K562 (cell line): Measurements from ENCODE around the gene IGF2BP1. TPM values are rescaled to one million over a fixed set of nuclear protein-coding genes. Genes with fewer than 3 reads are reported as not detected.

ENCODE experiments used
- ETV5 ChIP-seq: sonication (generic); formaldehyde crosslinking; IDR thresholded peaks from 2 replicates; pipeline ENCODE4 v1.4.0; 2020; ENCODE audit warnings: low read depth, mild to moderate bottlenecking, missing genetic modification reagents
- FOXA3 ChIP-seq, 2 experiments: fragments of 450-650 bp in 1 of 2; sonication (generic) in 1 of 2; formaldehyde crosslinking; IDR thresholded peaks in 1 of 2; conservative IDR thresholded peaks in 1 of 2; 2 replicates each; pipeline versions ENCODE4 v1.4.0 to v1.8.0; 2020 to 2022; ENCODE audit warnings: mild to moderate bottlenecking in 2 of 2, missing genetic modification reagents in 1 of 2
- MAFG ChIP-seq: fragments of 450-650 bp; conservative IDR thresholded peaks from 2 replicates; pipeline ENCODE4 v1.6.1; 2016; ENCODE audit warnings: missing genetic modification characterization, missing compliant biosample characterization
- MTF1 ChIP-seq: fragments of 250-450 bp; sonication (Bioruptor Pico); IDR thresholded peaks from 2 replicates; pipeline ENCODE4 v1.9.0; 2021; ENCODE audit warnings: moderate library complexity, mild to moderate bottlenecking, inconsistent platforms, borderline replicate concordance
- PHF20 ChIP-seq: fragments of 450-650 bp; IDR thresholded peaks from 2 replicates; pipeline ENCODE4 v1.6.1; 2018; ENCODE audit not compliant: partially characterized antibody
- PHF21A ChIP-seq: fragments of 450-650 bp; IDR thresholded peaks from 2 replicates; pipeline ENCODE4 v1.6.1; 2017; ENCODE audit warnings: low read depth, borderline replicate concordance
- PRMT5 ChIP-seq: sonication (generic); formaldehyde crosslinking; IDR thresholded peaks from 2 replicates; pipeline ENCODE4 v1.5.0; 2020; ENCODE audit warnings: missing genetic modification reagents
- PTRF ChIP-seq: fragments of 450-650 bp; IDR thresholded peaks from 2 replicates; pipeline ENCODE4 v1.6.1; 2016; ENCODE audit warnings: mild to moderate bottlenecking, missing genetic modification characterization, missing compliant biosample characterization
- SAP30 ChIP-seq: fragments of 200-600 bp; sonication (generic); IDR thresholded peaks from 2 replicates; pipeline ENCODE4 v1.6.1; 2012; ENCODE audit warnings: borderline replicate concordance, low read depth, mild to moderate bottlenecking, moderate library complexity, low read length, control low read depth, inconsistent platforms; ENCODE audit not compliant: insufficient read depth, poor library complexity, severe bottlenecking
- TCF7 ChIP-seq: sonication (generic); IDR thresholded peaks from 2 replicates; pipeline ENCODE4 v1.6.1; 2016; ENCODE audit warnings: antibody characterized with exemption, borderline replicate concordance
- ZBTB1 ChIP-seq: sonication (generic); formaldehyde crosslinking; IDR thresholded peaks from 2 replicates; pipeline ENCODE4 v1.8.1; 2023; ENCODE audit warnings: missing genetic modification reagents, low read depth, mild to moderate bottlenecking, borderline replicate concordance
- ZFP36 ChIP-seq: fragments of 150-350 bp; IDR thresholded peaks from 2 replicates; pipeline ENCODE4 v1.6.1; 2018; ENCODE audit warnings: low read length, low read depth; ENCODE audit not compliant: partially characterized antibody
- ZNF444 ChIP-seq: fragments of 250-450 bp; sonication (Bioruptor Pico); IDR thresholded peaks from 2 replicates; pipeline ENCODE4 v1.4.0; 2020; ENCODE audit warnings: mild to moderate bottlenecking, moderate library complexity
- ZNF589 ChIP-seq: fragments of 200-800 bp; sonication (Bioruptor generic); IDR thresholded peaks from 2 replicates; pipeline ENCODE4 v1.6.1; 2016; ENCODE audit warnings: low read depth, missing genetic modification characterization, missing compliant biosample characterization
- ZNF766 ChIP-seq: fragments of 200-800 bp; sonication (Bioruptor generic); conservative IDR thresholded peaks from 2 replicates; pipeline ENCODE4 v1.6.1; 2016; ENCODE audit warnings: missing genetic modification characterization, missing compliant biosample characterization
- polyA plus RNA-seq, 8 experiments: library from polyadenylated mRNA; depleted of rRNA in 4 of 8; stranded (reverse) in 5 of 8; unstranded in 3 of 8; fragments of >200 nt; fragmentation: Nextera tagmentation in 2 of 8; fragmentation: Illumina TruSeq in 1 of 8; extraction: Ambion mirVana in 2 of 8; extraction: Trizol in 1 of 8; gene quantifications; 2 replicates each; pipeline versions ENCODE4 v1.2.1 to v1.2.3, GENCODE V29; 2011 to 2014; ENCODE audit warnings: inconsistent platforms in 1 of 8, missing spikeins in 1 of 8
- total RNA-seq, 7 experiments: library from RNA; depleted of rRNA in 6 of 7; stranded (reverse); fragments of >200 nt in 6 of 7; fragmentation: Illumina TruSeq in 2 of 7; extraction: Trizol in 2 of 7; gene quantifications; 2 replicates each; pipeline versions ENCODE4 v1.2.1 to v1.2.3, GENCODE V29; 2011 to 2021; ENCODE audit warnings: low replicate concordance in 1 of 7
- TF ChIP-seq, protein P1 (sequence below): fragments of 450-650 bp; IDR thresholded peaks from 2 replicates; pipeline ENCODE4 v1.6.1; 2016; ENCODE audit warnings: mild to moderate bottlenecking, moderate library complexity

IGF2BP1 gene
- total and polyA plus RNA-seq, 9 of the 15 experiments (the other 6 are each of a cell fraction or from before 2014, with no cell fraction given) = 13.0 to 318 (median 53.6) TPM

- TF ChIP-seq TCF7 (no peak), PHF21A (0 out of 2 replicates have a peak, but pooled peaks have one; percentile 48), ZNF444 (no peak), ZFP36 (no peak), PTRF (tag) (no peak), SAP30 (peak; percentile 62), ZNF766 (CRISPR knock-in tag) (0 out of 2 replicates have a peak, but pooled peaks have one; percentile 24), PRMT5 (CRISPR knock-in tag) (no peak), MTF1 (CRISPR knock-in tag) (no peak), ZBTB1 (CRISPR knock-in tag) (peak; percentile 73; the same call in 1 of the 2 replicates), PHF20 (no peak), MAFG (tag) (no peak), ZNF589 (no peak), ETV5 (CRISPR knock-in tag) (no peak), FOXA3 (CRISPR knock-in tag; conservative IDR thresholded peaks at IDR 0.05 in 1 of 2, IDR thresholded peaks at IDR 0.05 in 1 of 2) (no peak)
- TF ChIP-seq, protein P1, sequence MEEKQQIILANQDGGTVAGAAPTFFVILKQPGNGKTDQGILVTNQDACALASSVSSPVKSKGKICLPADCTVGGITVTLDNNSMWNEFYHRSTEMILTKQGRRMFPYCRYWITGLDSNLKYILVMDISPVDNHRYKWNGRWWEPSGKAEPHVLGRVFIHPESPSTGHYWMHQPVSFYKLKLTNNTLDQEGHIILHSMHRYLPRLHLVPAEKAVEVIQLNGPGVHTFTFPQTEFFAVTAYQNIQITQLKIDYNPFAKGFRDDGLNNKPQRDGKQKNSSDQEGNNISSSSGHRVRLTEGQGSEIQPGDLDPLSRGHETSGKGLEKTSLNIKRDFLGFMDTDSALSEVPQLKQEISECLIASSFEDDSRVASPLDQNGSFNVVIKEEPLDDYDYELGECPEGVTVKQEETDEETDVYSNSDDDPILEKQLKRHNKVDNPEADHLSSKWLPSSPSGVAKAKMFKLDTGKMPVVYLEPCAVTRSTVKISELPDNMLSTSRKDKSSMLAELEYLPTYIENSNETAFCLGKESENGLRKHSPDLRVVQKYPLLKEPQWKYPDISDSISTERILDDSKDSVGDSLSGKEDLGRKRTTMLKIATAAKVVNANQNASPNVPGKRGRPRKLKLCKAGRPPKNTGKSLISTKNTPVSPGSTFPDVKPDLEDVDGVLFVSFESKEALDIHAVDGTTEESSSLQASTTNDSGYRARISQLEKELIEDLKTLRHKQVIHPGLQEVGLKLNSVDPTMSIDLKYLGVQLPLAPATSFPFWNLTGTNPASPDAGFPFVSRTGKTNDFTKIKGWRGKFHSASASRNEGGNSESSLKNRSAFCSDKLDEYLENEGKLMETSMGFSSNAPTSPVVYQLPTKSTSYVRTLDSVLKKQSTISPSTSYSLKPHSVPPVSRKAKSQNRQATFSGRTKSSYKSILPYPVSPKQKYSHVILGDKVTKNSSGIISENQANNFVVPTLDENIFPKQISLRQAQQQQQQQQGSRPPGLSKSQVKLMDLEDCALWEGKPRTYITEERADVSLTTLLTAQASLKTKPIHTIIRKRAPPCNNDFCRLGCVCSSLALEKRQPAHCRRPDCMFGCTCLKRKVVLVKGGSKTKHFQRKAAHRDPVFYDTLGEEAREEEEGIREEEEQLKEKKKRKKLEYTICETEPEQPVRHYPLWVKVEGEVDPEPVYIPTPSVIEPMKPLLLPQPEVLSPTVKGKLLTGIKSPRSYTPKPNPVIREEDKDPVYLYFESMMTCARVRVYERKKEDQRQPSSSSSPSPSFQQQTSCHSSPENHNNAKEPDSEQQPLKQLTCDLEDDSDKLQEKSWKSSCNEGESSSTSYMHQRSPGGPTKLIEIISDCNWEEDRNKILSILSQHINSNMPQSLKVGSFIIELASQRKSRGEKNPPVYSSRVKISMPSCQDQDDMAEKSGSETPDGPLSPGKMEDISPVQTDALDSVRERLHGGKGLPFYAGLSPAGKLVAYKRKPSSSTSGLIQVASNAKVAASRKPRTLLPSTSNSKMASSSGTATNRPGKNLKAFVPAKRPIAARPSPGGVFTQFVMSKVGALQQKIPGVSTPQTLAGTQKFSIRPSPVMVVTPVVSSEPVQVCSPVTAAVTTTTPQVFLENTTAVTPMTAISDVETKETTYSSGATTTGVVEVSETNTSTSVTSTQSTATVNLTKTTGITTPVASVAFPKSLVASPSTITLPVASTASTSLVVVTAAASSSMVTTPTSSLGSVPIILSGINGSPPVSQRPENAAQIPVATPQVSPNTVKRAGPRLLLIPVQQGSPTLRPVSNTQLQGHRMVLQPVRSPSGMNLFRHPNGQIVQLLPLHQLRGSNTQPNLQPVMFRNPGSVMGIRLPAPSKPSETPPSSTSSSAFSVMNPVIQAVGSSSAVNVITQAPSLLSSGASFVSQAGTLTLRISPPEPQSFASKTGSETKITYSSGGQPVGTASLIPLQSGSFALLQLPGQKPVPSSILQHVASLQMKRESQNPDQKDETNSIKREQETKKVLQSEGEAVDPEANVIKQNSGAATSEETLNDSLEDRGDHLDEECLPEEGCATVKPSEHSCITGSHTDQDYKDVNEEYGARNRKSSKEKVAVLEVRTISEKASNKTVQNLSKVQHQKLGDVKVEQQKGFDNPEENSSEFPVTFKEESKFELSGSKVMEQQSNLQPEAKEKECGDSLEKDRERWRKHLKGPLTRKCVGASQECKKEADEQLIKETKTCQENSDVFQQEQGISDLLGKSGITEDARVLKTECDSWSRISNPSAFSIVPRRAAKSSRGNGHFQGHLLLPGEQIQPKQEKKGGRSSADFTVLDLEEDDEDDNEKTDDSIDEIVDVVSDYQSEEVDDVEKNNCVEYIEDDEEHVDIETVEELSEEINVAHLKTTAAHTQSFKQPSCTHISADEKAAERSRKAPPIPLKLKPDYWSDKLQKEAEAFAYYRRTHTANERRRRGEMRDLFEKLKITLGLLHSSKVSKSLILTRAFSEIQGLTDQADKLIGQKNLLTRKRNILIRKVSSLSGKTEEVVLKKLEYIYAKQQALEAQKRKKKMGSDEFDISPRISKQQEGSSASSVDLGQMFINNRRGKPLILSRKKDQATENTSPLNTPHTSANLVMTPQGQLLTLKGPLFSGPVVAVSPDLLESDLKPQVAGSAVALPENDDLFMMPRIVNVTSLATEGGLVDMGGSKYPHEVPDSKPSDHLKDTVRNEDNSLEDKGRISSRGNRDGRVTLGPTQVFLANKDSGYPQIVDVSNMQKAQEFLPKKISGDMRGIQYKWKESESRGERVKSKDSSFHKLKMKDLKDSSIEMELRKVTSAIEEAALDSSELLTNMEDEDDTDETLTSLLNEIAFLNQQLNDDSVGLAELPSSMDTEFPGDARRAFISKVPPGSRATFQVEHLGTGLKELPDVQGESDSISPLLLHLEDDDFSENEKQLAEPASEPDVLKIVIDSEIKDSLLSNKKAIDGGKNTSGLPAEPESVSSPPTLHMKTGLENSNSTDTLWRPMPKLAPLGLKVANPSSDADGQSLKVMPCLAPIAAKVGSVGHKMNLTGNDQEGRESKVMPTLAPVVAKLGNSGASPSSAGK = no peak; the same call in 1 of the 2 replicates
Observed at GRCh38 chr17:48997103-48997826, at the start of gene IGF2BP1 (continued).
